Kidney tubule cell (primary cell): ENCODE measurements around the gene ARHGAP1.
"Not testable (repeated sequence)": the region's sequence is repeated elsewhere in the genome, so short reads cannot be mapped to it uniquely, and the experiment has no call there.

ENCODE experiments used
- DNase-seq: peaks from one replicate; pipeline ENCODE4 v3.0.0-alpha.2; 2018; ENCODE audit warnings: low spot score

The ARHGAP1 gene

GRCh38 chr11:46673713-46674462 is 26.5 kb downstream of the ARHGAP1 start:
- no peak for DNase-seq

DNA sequence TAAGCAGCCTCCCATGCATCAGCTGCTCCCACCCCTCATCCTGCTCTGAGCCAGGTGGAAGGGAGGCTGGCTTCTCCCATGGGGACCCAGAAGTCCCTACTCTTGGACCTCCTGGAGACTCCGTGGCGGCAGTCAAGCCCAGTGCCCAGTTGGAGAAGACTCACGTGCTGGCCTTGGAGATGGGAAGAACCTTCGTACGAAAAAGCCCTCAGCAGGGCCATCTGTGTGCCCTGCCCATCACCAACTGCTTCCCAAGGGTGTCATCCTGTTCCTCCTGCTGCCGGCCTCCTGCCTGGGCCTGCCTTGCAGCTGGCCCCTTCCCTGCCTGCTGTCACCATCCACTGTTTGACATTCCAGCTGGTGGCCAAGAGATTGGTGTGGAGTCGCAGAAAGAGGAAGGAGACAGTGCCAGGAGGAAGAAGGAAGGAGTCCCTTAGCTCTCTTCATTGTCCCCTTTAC is 28.0 kb downstream of the ARHGAP1 start:
- no peak for DNase-seq

DNA sequence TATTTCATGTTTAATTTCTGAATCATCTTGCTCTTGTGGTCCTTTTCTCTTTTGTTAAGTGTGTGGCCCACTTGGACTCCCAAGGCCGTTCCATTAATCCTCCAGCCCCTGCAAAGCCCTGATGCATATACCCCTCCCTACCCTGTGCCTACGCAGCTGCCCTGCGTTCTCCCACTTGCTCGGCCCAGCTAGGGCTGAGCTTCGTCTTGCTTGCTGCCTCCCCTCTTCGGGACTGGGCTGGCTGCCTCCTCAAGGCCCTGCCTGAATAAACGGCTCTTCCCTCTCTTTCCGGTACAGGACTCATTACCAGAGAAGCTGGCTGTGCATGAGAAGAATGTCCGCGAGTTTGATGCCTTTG is 28.5 kb downstream of the ARHGAP1 start:
- no peak for DNase-seq

GRCh38 chr11:46670521-46670920 is 29.9 kb downstream of the ARHGAP1 start:
- DNase-seq: not testable (repeated sequence)

DNA sequence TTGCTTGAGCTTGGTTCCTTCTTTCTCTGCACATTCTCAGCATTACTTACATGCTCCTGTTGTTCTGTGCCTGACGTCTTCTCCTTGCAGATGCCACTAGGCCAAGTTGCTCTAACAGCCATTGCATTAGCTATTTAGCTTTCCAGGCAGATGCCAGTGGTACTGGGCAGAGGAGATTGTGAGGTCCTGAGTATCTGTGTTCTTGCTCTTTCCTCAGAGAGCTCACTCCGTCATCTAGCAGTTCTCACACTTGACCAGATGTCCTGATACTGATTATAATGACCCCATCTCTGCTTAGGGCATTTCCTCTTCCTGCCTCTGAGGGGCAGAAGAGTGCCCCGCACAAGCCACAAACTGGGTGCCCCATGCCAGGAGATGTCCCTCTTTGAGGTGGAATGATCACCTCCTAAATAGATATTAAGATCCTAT is 30.7 kb downstream of the ARHGAP1 start:
- peak; percentile 16 for DNase-seq

GRCh38 chr11:46668480-46669085 is 31.8 kb downstream of the ARHGAP1 start:
- DNase-seq: no peak

- DNase-seq: no peak
Measured at GRCh38 chr11:46667043-46667481, 33.4 kb downstream of the ARHGAP1 start.

DNA sequence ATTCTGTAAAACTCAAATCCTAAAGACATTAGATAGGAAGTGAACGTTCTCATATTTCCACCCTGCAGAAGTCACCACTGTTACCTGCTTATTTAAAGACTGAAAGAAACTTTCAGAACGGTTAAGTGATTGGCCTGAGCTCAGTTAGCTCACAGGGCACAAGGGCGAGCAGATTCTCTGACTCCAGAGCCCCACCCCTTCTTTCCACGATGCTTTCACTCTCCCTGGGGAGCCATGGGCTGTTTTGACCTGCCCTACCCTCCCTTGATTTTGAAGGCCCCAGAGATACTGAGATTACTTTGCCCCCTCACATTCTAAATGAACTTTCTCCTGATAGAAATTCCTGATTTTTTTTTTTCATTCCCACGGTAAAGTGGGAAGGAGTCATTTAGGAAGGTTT is 33.9 kb downstream of the ARHGAP1 start:
- DNase-seq: no peak

DNA sequence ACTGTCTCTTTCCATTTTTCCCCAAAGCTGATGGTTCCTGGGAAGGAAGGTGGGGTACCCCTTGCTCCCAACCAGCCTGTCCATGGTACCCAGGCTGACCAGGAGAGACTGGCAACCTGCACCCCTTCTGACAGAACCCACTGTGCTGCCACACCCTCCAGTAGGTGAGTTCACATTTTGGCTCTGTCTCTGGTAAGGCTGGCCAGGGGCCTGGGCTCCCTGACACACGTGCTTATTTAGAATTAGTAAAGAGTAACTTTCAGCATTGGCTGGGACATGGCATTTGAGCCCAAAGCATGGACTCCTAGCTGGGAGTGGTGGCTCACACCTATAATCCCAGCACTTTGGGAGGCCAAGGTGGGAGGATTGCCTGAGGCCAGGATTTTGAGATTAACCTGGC is 35.1 kb downstream of the ARHGAP1 start:
- DNase-seq: no peak

- no peak for DNase-seq
Measured at GRCh38 chr11:46664612-46665011, 35.8 kb downstream of the ARHGAP1 start.

DNA sequence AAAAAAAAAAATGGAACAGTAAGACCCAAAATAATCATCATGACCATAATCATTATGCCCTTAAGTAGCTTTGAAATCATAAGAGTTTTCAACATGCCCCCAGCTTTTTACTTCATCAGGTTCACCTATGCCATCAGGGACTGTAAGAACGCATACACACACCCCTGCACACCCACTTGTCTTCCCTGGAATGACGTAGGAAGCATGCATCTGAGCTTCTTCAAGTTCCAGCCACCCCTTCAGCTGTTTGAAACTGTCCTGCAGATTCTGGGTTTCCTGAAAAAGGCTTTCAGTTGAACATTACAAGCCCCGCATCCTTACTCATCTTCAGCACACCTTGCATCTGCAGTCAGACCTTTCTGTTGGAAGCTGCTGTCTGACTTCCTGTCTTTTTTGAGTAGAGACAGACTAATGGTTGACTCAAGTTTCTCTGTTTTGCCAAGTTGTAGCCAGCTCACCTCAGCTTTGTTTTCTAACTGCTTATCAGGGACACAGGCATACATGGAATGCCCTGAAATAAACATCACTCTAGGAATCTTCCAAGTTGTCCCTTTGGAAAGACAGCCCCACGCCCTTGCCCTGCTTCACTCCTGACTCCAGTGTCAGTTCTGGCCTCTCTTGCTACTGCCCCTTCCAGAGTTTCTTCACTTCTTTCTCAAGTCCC is 37.0 kb downstream of the ARHGAP1 start:
- no peak for DNase-seq

DNA sequence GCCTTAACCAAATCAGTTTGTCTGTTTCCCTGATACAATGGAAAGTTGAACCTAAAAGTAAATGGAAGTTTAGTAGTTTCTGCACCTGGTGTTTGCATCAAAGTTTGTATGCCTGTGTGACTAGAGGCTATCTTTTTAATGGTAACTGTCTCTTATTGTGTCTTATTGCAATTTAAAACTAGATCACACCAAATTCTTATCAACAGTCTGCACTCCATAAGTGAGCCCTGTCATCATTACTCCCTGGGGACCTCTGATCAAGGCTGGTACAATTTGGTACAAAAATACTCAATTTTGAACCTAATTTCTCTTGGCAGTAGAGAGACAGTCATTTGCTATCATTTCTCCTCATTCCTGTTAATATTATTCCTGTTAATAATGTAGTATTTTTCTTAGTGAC is 38.1 kb downstream of the ARHGAP1 start:
- no peak for DNase-seq

DNA sequence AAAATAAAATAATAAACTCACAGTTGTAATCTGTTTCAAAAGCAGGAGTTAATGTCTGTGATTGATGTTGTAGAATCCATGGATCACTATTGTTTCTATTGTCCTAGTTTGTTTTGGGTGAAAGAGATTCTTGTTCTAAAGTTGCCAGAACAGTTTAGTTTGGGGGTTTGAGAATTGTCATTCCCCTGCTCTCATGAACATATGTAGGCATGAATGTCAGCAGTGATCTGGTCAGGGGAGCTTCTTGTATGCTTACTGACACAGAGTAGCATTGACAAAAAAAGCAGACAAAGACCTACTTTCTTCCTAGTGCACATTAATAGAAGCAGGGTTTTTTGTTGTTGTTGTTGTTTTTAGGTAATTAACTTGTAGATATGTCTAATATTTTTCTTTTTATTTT is 38.6 kb downstream of the ARHGAP1 start:
- no peak for DNase-seq

DNA sequence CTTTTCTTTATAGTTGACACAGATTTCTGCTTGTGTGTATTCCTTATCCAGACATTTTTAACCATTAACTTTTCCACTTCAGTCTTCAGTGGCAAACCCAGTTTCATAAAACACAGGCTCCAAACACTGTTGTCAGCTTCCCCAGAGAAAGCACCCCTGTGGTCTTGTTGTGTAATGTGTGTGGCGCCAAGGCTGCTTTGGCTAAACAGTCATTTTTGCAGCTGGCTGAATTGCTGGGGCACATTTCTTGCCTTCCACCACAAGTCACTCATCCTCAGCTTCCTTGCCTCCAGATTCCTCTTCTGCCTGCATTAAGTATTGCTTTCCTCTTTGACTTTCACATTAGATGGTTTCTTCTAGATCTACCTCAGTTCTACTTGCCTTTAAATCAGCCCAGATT is 40.5 kb downstream of the ARHGAP1 start:
- no peak for DNase-seq

DNA sequence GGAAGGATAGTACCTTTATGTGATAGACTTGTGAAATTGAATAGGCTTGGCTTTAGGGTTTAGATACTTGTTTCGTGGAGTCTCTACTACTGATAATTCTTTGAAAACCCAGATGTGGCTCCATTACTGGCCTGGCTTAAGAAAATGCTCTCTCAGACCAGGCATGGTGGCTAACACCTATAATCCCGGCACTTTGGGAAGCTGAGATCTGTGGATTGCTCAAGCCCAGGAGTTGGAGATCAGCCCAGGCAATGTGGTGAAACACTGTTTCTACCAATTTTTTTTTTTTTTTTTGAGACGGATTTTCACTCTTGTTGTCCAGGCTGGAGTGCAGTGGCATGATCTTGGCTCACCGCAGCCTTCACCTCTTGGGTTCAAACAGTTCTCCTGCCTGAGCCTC is 42.2 kb downstream of the ARHGAP1 start:
- no peak for DNase-seq

DNA sequence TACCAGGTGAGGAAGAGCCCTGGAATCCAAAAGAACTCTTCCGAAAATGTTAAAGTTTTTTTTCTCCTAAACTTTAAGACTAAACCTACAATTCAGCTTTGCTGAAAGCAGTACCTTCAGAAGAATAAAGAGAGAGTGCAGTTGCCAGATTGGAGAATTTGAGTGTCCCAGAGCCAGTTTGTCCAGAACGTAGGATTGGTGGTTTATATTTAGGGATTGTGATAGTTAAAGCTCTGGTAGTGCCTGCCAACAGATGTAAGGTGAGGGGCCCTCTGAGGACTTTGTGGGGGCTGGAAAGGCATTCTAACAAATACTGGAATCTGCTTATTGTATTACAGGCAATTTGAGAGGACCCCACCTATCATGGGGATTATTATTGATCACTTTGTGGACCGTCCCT is 43.2 kb downstream of the ARHGAP1 start:
- DNase-seq: no peak

DNA sequence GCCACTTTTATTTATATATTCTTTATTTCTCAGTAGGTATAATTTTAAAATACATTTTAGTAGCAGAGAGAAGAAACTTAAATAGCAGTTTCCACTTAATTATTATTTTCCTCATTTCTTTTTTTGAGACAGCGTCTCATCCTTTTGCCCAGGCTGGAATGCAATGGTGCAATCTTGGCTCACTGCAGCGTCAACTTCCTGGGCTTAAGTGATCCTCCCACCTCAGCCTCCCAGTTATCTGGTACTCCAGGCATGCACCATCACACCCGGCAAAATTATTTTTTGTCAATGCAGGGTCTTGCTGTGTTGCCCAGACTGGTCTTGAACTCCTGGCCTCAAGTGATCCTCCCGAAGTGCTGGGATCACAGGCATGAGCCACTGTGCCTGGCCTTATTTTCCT is 44.8 kb downstream of the ARHGAP1 start:
- no peak for DNase-seq

GRCh38 chr11:46649180-46649738 is 51.2 kb downstream of the ARHGAP1 start:
- DNase-seq: peak; percentile 16

- no peak for DNase-seq
Measured at GRCh38 chr11:46643986-46644385, 56.4 kb downstream of the ARHGAP1 start.

DNA sequence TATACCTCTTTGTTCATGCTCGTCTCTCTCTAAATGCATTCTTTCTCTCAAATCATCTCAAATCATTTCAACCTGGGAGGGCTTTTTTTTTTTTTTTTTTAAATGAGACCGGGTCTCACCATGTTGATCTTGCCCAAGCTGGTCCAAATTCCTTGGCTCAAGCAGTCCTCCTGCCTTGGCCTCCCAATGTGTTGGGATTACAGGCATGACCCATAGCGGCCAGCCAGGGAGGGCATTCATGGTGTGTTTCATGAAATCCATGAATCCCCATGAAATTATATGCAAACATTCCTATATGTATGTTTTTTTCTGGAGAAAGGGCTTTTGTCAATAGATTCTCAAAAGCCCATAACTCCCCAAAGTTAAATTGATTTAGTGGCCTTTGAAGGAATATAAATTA is 56.9 kb downstream of the ARHGAP1 start:
- DNase-seq: no peak

DNA sequence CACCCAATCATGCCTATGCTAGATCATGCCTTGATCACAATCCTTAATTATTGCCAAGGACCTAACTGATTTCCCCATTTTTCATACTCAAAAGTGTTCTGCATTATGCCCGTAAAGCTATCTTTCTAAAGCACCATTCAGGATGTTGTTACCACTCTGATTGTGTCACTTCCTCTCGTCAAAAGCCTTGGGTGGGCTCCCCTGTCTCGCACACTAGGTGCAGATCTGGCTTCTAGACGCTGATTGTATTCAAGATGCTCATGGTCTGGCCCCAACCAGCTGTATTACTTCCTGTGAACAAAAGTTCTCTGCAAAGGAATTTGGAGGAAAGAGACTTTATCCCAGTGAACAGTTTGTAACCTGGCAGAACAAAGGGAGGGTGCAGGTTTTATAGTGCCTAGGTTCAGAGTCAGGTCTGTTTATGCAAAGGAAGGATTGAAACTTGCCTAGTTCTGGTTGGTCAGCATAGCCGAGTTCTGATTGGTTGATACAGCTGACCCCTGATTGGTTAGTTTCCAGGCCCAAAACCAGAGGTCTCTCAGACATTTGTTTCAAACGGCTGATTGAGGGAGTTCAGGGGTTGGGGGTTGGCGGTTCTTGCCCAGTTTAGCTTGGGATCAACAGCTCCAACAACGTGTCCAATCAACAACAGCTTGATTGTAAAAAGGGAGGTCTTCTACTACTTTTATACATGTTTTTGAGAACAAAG is 57.6 kb downstream of the ARHGAP1 start:
- DNase-seq: no peak

DNA sequence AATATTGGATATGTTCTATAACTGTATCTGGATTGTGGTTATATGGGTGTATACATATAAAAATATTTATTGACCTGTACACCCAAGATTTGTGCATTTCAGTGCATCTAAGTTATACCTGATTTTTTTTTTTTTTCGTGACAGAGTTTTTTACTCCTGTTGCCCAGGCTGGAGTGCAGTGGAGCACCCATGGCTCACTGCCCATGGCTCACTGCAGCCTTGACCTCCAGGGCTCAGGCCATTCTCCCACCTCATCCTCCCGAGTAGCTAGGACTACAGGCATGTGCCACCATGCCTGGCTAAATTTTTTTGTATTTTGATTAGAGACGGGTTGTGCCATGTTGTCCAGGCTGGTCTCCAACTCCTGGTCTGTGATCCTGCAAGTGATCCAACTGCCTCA is 58.8 kb downstream of the ARHGAP1 start:
- DNase-seq: no peak
